GM19238 (cell line): ENCODE results near the gene CLSTN1.

Experiments used
- DNase-seq: peaks from one replicate; pipeline ENCODE4 v3.0.0; 2011; ENCODE audit warnings: low spot score; ENCODE audit not compliant: insufficient read length

The CLSTN1 gene

DNA sequence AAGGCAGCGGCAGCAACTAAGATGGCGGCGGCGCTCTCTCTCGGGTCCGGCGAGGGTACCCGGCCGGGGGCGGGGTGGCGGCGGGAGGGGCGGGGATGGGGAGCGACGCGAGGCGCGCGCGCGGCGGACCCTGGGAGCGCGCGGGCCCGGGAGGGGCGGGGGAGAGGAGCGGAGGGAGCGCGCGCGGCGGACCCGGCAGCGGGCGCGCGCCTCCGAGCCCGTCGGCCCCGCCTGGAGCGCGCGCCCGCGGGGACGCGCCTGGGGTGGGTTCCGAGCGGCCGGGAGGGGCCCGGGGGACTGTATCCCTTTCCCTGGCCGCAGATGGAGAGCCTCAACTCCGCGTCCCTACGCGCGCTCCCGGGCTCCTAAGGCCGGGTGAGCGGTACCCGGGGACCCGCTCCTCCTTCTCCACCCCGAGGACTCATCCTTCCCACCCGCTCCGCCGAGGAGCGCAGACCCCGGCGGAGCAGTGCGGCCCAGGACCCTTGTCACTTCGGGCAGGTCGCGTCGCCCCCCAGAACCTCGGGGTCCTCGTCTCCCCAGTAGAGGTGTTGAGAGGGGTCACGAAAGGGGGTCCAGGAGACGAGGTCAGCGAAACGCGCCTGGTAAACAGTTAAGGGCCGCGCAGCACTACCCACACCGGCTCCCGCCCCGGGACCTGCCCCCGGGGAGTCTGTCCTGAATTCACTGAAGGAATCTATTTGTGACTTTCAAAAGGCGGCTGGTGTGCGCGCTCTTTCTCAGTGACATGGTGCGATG is at the start of gene CLSTN1:
TSS of gene CLSTN1 (minus strand) at position 23 of the 759 bp plus-strand sequence. CDS start 232 bp downstream, outside the sequence.
- DNase-seq = peak; percentile 93

- DNase-seq = no peak
Measured at GRCh38 chr1:9873385-9873784, 49.6 kb upstream of the CLSTN1 start.

- no peak for DNase-seq
Measured at GRCh38 chr1:9872430-9873165, 48.8 kb upstream of the CLSTN1 start.

- DNase-seq = no peak
Measured at GRCh38 chr1:9871707-9872425, 48.1 kb upstream of the CLSTN1 start.

DNA sequence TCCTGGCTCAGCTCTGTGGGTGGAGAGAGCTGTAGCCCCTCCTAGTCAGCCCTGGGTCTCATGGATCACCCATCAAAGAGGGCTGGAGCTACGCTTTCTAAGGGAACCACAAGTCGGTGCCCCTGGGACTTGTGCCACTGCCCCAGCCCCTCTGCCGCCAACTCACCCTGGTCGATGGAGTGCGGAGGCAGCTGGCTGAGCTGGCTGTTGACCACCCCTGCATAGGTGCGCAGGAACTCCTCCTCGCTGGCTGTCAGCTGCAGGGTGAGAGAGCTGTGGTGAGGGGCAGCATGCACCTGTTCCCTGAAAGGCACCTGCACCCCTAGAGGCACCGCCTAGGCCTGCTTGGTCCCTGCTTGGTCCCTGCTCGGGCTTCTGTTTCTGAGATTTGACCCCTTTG is 47.3 kb upstream of the CLSTN1 start:
- DNase-seq = no peak

DNA sequence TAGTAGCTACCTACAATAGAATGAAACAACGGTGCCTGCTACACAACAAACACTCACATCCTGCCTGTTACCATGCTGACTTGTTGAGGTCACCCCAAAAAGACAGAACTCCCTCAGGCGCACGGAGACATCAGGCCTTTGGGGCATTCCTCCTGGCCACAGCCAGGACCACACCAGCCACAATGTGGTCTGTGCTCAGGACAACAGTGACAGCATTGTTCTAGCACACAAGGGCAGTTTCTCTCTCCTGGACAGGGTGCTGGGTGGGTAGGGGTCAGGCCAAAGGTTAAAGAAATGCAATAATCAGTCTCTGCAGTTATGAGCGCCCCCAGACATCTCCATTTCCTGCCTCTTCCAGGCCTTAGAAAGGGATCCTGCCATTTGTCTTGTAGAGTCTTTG is 46.8 kb upstream of the CLSTN1 start:
- no peak for DNase-seq

DNA sequence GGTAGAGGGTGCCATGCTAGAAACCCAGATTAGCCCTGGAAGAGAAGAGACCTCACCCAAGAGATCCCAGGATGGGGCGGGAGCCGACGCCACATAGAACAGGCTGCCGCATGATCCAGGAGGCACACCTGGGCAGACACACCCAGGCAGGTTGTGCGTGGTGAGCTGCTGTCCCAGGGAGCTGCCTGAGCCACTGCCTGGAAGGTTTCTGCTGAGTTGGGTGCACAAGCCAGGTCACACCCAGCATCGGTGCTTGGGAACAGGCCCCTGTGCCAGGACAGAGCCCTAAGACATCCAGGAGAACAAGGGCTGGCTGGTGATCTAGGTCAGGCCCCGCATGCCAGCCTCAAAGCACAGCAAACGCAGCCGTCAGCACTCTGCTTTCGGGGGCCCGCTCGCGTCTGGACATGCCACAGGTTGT is 46.1 kb upstream of the CLSTN1 start:
- no peak for DNase-seq

DNA sequence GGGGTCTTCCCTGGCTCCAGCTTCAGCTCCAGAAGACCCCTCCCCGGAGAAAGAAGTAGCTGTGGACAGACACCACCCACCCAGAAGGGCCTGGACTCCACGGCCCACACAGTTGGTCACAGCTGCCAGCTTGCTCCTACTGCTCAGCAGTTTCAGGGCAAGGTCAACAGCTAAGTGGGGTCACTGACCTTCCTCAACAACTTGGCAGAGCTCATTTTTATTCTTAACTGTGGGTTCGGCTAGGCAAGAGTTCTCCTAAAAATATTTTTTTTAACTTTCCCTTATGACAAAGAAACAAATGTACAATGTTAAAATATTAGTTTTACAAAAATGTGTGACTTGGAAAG is 44.5 kb upstream of the CLSTN1 start:
- no peak for DNase-seq

GRCh38 chr1:9867408-9868243 is 43.9 kb upstream of the CLSTN1 start:
- peak; percentile 88 for DNase-seq

DNA sequence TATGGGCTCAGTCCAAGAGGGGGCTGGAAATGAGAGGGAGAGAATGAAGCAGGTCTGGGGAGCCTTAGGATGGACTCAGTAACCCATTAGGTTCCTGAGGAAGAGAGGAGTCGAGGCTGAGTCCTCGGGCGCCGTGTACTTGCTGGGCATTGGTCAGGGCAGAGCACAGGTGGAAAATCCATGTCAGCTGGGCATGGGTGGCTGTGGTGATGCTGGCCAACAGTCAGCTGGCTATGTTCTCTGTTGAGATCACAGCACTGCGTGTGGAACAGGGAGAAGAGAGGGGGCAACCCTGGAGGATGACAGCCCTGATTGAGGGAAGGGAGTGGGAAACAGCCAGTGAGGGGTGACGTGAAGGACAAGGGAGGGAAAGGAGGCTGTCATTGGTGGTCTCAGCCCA is 43.1 kb upstream of the CLSTN1 start:
- no peak for DNase-seq

DNA sequence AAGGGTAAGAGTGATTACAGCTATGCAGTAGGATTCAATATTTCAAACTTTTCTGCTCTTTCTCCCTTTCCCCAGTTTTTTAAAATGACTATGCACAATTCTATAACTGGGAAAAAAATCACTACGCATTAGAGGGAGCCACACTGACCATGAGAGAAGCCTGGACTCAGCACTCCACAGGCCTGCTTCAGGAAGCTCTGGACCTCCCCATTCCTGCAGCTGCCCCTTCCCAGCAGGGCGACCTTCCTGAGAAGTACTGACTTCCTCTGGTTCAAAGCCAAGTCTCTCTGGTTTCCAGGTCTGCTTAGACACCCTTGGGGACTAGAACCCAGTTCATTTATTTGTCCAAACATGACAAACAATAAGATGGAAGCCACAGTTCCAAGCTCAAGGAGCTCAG is 42.0 kb upstream of the CLSTN1 start:
- no peak for DNase-seq

- DNase-seq = no peak
Measured at GRCh38 chr1:9863371-9863770, 39.6 kb upstream of the CLSTN1 start.

GRCh38 chr1:9861360-9861759 is 37.6 kb upstream of the CLSTN1 start:
- DNase-seq = no peak

GRCh38 chr1:9860887-9861286 is 37.1 kb upstream of the CLSTN1 start:
- no peak for DNase-seq

DNA sequence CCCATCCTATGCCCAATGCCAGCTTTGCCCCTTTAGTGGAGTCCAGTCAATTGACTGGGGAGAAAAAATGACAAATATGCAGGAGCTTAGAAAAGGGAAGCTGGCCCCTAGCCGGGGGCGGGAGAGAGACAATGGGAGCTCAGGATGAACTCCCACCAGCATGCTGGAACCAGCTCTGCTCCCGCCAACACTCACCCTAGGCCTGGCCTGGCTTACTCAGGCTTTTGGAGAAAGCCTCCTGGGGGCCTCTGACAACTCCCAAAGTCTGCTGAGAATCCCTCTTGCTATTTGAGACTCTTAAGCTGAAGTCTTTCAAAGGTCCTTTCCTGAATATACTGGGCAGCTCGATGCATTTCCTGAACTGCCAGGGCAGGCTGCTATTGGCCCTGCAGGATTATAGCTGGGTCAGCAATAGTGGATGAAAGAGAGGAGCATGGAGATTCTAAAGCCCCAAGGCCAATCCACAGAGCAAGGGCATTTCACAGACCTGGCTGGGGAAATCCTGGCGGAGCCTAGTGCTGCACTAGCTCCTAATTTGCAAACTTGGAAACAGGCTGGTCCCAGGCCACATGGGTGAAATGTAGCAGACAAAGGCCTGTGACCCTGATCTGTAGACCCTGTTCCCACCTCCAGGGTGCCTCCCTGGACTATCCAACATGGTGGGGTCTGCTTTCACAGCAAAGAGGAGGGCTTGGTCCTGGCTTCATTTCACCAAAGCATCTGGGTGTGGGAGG is 35.7 kb upstream of the CLSTN1 start:
- no peak for DNase-seq

DNA sequence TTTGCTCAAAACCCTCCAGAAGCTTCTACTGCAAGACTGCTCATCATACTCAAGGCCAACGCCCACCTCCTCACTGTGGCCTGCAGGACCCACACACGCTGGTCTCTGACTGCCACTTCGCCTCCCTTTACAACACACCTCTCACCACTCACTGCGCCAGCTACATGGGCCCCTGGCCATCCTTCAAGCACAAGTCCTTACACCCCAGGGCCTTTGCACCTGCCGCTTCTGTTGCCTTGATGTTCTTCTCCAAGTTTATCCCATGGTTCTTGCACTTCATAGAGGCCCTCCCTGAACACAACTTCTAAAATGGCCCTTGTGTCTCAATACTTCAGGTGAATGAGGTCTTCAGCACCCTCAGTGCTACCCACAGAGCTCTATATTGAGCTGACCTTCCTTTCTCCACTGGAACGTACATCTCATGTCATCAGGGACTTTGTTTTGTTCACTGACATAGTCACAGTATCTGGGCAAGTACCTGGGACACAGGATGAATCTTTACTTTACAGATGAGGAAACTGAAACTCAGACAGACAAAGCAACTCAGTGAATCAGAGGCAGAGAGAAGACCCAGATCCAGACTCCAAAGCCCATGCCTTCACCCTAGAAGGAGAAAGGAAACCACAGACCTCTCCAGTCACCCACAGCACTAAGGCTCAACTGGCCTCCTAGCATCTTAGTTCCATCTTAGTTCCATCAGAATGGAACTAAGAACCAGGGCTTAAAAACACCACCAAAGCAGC is 34.7 kb upstream of the CLSTN1 start:
- DNase-seq = no peak

DNA sequence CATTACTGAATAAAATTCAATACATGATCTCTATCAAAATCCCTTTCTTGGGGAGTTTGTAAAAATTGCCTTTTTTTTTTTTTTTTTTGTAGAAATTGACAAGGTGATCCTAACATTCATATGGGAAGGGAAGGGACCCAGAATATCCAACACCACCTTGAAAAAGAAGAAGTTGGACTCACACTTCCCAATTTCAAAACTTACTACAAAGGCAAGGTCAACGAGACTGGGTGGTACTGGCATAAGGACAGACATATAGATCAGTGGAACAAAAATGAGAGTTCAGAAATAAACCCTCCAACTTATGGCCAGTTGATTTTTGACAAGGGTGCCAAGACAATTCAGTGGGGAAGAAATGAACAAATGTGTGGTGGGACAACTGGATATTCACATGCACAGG is 31.4 kb upstream of the CLSTN1 start:
- no peak for DNase-seq

DNA sequence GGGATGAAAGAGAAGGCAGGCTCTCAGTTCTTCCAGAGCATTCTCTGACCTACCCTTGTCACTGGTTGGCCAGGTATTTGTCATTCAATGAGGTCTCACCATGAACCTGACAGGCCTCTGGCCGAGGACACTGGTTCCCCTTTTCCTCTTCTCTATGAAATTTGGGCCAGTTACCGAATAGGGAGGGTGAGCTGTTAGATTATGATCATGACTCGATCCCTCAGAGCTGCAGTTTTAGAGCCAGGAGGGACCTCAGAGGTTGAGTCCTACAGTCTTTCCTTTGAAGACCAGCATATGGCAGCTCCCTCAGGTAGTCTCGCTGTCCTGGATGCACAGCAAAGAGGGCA is 29.5 kb upstream of the CLSTN1 start:
- no peak for DNase-seq

- DNase-seq = no peak
Measured at GRCh38 chr1:9852410-9853248, 28.9 kb upstream of the CLSTN1 start.
